GM21515 (cell line): ENCODE data around the gene GTF2F2.

Experiments used
- ATAC-seq: cut with Tn5 transposase; IDR thresholded peaks from one replicate; pipeline ENCODE4 v1.9.1; 2021; ENCODE audit not compliant: unreplicated experiment

GTF2F2 gene

GRCh38 chr13:45120967-45121831, 889 bp downstream of the GTF2F2 start:
- peak; percentile 7 for ATAC-seq

DNA sequence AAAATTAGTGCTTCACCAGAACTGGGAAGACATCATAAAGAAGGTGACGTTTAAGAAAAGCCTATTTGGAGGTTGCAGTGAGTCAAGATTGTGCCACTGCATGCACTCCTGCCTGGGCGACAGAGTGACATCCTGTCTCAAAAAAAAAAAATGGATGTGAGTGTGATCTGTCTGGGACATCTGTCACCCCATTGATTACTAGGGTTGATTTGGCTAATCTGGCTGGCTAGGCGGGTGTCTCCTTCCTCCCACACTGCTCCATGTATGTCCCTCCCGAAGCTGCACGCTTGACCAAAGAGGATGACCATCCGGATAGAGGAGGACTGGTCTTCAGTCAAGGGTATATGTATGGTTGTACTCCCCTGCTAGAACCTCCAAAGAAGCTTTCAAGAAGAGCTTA, 2.6 kb downstream of the GTF2F2 start:
- ATAC-seq = no peak

GRCh38 chr13:45132369-45133064, 12.2 kb downstream of the GTF2F2 start:
- ATAC-seq = peak; percentile 93

- no peak for ATAC-seq
These were observed 13.2 kb downstream of the GTF2F2 start for GRCh38 chr13:45133396-45134118.

DNA sequence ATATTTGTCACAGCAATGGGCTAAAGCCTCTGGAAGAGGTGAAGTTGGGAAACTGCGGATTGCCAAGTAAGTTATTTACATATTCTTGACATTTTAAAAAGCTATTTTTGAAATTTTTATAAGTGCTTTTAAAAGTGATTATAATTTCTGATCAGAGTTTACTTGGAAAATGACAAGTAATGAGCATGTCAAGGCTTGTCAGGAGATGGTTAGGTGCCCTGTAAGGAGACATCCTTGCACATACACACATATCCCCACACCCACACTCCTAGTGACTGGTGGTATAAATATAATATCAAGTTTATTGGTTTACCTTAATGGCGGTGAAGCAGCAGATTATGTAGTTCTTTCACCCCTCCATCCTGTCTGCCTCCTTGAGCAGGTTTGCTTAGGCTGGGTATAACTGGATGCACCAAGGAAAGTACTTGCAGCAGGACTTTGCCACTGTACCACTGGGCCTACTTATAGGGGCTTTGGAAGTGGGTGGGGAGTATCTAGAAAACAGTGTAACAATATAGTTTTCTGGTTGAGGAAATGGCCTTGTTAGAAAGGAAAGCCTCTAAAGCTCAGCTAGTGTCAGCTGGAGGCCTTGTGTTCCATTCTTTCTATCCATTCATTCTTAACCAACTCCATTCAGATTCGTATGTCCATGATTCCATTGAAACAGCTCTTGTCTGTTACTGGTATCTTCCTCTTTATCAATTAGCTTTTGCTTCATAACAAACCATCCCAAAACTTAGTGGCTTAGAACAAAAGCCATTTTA, 16.6 kb downstream of the GTF2F2 start:
- no peak for ATAC-seq

- no peak for ATAC-seq
These were observed 17.2 kb downstream of the GTF2F2 start for GRCh38 chr13:45137526-45137925.

DNA sequence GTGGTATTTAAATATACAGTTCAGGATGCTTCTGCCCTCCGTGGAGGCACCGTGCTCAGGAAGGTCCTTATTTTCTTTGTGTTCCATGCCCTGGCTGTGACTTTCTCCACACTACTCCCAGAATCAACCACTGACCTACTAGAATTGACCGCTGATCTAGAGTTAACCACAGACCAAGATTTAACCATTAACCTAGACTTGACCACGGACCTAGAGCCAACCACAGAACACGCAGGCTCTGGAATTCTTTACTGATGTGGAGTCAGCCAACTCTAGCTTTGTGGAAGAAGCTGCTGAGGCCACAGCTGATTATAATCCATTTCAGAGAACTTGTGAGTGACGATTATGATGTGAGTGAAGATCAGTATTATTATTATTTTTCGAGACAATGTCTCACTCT, 18.0 kb downstream of the GTF2F2 start:
- no peak for ATAC-seq

DNA sequence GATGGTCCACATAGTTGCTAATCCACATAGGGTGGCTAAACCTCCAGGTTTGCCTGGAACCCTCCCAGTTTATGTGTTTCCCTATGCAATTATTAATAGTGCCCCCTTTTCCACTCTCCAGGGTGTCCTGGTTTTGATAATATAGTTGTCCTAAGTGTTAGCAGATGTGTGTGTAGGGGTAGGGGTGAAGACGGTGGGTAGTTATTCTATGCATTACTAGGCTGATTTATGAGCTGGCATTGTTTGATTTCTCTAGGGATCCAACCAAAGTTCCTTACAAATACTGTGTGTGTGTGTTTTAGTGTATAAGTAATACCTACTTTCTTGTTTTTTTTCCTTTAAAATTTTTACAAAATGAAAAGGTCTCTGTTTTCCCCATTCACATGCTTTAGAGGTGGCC, 21.1 kb downstream of the GTF2F2 start:
- no peak for ATAC-seq

GRCh38 chr13:45142440-45143345, 22.4 kb downstream of the GTF2F2 start:
- no peak for ATAC-seq

DNA sequence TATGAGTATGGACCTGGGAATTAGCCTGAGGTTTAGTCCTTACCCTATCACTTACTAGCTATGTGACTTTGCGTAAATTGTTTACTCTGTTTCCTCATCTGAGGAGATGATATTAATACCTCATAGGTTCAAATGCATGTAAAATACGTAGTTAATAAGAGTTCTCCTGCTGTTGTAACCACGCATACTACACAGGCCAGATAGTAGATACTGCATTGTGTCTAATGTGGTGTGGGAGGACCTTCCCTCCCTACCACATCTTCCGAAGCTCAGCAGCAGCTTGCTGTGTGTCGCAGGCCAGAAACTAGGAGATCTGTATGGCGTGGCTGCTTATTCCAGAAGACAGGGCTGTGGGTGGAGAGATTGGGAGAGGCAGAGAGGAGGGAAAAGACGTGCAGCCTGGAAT, 23.0 kb downstream of the GTF2F2 start:
- no peak for ATAC-seq

DNA sequence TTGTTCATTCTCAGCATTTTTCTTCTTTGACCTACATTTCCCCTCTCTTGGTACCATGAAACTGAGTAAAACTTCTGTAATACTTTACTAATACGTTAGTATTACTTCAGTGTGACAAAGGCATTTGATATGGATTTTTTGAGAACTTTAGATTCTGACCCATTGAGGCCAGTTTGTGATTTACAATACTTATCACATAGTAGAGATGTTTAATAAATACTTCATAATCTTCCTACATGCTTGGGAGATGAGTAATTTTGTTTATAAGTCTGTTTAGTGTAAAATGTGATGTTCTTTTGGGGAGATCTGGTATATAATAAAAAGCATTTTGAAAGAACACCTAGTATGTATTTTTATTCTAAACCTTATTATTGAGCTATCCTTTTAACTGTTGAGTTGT, 29.7 kb downstream of the GTF2F2 start:
- ATAC-seq = no peak

GRCh38 chr13:45156565-45157361, 36.5 kb downstream of the GTF2F2 start:
- ATAC-seq = no peak

DNA sequence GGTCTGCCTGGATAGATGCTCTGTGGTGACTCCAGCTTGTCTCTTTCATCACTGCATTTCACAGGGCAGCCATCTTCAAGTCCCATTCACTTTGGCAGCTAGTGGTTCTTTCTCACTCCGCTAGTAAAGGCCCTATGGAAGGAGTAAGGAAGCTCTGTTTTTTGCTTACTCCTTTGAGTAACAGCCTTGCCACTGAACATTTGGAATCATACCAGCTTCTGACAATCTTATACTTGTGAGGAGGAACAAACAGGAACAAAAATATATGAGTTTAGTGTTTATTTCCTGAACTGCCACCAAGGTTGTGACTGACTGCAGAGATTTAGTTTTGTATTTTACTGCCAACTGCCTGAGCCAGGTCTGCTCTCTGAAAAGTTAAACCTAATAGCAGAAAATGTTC, 41.9 kb downstream of the GTF2F2 start:
- no peak for ATAC-seq

GRCh38 chr13:45162821-45163220, 42.5 kb downstream of the GTF2F2 start:
- no peak for ATAC-seq

DNA sequence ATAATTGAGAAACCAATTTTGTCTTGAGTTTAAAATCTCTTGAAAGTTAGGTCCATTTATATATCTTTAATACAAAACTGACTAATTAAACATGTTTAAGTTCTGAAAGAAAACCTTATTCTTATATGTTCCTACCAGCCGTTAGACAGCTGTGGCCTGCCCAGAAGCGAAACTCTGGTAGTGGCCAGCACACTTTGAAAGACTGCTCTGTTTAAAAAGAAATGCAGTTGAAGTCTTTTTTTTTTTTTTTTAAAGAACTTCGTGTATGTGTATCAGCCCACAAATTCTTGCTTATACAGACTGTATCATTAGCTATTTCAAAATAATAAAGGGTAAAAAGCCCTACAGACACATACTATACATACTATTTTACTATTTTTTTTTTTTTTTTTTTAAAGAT, 46.5 kb downstream of the GTF2F2 start:
- ATAC-seq = no peak

DNA sequence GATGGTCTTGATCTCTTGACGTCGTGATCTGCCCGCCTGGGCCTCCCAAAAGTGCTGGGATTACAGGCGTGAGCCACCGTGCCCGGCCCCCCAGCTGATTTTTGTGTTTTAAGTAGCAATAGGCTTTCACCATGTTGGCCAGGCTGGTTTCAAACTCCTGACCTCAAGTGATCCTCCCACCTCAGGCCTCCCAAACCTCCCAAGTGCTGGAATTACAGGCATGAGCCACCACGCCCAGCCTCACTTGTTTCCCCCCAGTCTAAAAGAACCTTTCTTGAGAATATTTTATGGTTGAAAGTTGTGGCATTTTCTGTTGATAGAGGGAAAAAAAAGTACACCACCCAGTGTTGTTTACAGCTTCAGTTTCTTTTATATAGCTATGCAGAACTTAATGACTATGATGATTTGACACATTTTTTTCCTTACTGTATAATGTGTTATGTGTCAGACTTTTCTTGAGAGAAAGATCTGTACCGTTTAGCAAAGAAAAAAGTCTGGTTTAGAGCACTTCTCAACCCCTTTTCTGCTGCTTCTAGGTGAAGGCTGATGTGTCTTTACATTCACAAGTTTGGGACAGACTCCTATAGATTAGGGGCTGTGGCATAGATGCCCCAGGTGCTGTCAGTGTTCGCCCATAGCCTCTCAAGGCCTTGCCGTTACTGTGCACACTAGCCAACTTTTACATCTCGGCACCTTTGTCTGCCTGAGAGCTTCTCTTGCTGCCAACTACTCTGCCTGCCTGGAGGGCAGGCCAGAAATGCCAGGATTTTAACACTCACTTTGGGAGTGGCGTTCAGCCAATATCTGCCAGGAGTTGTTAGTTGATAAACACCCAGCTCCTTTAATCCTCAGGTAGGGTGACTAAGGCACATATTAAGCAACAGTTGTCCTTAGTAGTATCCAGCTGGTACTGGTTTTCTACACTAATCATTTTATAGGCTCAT, 47.6 kb downstream of the GTF2F2 start:
- ATAC-seq = no peak

DNA sequence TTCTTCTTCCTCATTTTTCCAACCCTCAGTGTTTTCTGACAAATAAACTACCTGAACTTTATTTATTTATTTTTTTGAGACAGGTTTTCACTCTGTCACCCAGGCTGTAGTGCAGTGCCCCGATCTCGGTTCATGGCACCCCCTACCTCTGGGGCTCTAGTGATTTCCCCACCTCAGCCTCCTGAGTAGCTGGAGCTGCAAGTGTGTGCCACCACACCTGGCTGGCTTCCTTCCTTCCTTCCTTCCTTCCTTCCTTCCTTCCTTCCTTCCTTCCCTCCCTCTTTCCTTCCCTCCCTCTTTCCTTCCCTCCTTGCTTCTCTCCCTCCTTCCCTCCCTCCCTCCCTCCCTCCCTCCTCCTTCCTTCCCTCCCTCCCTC, 48.2 kb downstream of the GTF2F2 start:
- no peak for ATAC-seq

GRCh38 chr13:45174478-45174877, 54.2 kb downstream of the GTF2F2 start:
- ATAC-seq = no peak
